ENCODE results near the gene NDUFAF5.

GRCh38 chr20:13739731-13740649 is 44.8 kb upstream of the NDUFAF5 start:
- TF ChIP-seq, protein P1, sequence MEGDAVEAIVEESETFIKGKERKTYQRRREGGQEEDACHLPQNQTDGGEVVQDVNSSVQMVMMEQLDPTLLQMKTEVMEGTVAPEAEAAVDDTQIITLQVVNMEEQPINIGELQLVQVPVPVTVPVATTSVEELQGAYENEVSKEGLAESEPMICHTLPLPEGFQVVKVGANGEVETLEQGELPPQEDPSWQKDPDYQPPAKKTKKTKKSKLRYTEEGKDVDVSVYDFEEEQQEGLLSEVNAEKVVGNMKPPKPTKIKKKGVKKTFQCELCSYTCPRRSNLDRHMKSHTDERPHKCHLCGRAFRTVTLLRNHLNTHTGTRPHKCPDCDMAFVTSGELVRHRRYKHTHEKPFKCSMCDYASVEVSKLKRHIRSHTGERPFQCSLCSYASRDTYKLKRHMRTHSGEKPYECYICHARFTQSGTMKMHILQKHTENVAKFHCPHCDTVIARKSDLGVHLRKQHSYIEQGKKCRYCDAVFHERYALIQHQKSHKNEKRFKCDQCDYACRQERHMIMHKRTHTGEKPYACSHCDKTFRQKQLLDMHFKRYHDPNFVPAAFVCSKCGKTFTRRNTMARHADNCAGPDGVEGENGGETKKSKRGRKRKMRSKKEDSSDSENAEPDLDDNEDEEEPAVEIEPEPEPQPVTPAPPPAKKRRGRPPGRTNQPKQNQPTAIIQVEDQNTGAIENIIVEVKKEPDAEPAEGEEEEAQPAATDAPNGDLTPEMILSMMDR (IDR thresholded peaks at IDR 0.05; ENCODE audit: poor library complexity): no peak
- TF ChIP-seq EZH2 (IDR thresholded peaks at IDR 0.05; ENCODE audit: borderline replicate concordance) (no peak), EZH2phosphoT487 (IDR thresholded peaks at IDR 0.05; ENCODE audit: low read depth, severe bottlenecking, unreplicated experiment) (no peak)

All from hepatocyte (in vitro differentiated cells).